ENCODE results near the gene SEC24C. TPM values are rescaled to one million over a fixed set of nuclear protein-coding genes. Genes with fewer than 3 reads are reported as not detected.

SEC24C gene
- total RNA-seq, 4 donors from 2014 or later: 47.5 to 65.1 (median 49.6) TPM

DNA sequence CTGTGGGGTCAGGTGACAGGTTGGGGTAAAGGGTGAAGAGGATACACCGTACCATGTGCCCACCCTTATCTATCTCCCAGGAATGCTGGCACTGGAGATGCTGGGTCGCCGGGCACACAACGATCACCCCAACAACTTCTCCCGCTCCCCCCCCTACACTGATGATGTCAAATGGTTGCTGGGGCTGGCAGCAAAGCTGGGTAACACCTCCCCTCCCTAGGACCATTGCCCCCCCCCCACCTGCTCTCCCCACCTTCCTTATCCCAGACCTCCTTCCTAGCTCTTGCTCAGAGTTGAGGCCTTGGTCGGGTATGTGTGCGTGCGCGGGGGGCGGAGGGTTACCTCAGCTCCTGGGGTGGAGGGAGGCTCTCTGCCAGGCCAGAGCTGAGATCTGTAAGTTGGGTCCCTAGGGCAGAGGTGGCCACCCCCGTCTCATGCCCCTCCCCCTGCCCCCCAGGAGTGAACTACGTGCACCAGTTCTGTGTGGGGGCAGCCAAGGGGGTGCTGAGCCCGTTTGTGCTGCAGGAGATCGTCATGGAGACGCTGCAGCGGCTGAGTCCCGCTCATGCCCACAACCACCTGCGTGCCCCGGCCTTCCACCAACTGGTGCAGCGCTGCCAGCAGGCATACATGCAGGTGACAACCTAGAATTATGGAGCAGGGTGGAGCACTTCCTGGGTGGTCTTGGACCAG, 56.5 kb downstream of the SEC24C start:
- ATAC-seq: no peak
- H3K27ac ChIP-seq: no peak overlapping the region
- H3K9me3 ChIP-seq: no peaks in the 10 kb centered on the region
- H3K27me3 ChIP-seq: no peaks in the 10 kb centered on the region
- no peak overlapping the region for H3K4me3 ChIP-seq
- no CpG with 5 or more reads among the region's 20 CpGs for WGBS, 2 donors (ENCODE audit: low coverage in 1 of 2)
- TF ChIP-seq, protein P1, sequence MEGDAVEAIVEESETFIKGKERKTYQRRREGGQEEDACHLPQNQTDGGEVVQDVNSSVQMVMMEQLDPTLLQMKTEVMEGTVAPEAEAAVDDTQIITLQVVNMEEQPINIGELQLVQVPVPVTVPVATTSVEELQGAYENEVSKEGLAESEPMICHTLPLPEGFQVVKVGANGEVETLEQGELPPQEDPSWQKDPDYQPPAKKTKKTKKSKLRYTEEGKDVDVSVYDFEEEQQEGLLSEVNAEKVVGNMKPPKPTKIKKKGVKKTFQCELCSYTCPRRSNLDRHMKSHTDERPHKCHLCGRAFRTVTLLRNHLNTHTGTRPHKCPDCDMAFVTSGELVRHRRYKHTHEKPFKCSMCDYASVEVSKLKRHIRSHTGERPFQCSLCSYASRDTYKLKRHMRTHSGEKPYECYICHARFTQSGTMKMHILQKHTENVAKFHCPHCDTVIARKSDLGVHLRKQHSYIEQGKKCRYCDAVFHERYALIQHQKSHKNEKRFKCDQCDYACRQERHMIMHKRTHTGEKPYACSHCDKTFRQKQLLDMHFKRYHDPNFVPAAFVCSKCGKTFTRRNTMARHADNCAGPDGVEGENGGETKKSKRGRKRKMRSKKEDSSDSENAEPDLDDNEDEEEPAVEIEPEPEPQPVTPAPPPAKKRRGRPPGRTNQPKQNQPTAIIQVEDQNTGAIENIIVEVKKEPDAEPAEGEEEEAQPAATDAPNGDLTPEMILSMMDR (IDR thresholded peaks at IDR 0.05): no peak
- peaks cover 0 to 100% of the 10 kb centered on the region in 2 donors for H3K36me3 ChIP-seq
- H3K4me1 ChIP-seq: no peaks in the 10 kb centered on the region

DNA sequence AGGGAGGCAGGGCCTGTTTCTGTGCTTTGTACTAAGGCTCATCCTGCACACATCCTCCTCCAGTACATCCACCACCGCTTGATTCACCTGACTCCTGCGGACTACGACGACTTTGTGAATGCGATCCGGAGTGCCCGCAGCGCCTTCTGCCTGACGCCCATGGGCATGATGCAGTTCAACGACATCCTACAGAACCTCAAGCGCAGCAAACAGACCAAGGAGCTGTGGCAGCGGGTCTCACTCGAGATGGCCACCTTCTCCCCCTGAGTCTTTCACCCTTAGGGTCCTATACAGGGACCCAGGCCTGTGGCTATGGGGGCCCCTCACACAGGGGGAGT, 57.0 kb downstream of the SEC24C start:
- Histone ChIP-seq H3K4me3 (no peak overlapping the region), H3K27me3 (no peaks in the 10 kb centered on the region), H3K27ac (no peak overlapping the region), H3K9me3 (no peaks in the 10 kb centered on the region), H3K4me1 (peaks cover 0 to 2% (median 0%) of the 10 kb centered on the region in 3 donors), H3K36me3 (peaks cover 0 to 100% of the 10 kb centered on the region in 2 donors)
- ATAC-seq: no peak
- WGBS, 2 donors (ENCODE audit: low coverage in 1 of 2): no CpG with 5 or more reads among the region's 13 CpGs
- TF ChIP-seq, protein P1 (IDR thresholded peaks at IDR 0.05): no peak
- TF ChIP-seq POLR2AphosphoS5 (IDR thresholded peaks at IDR 0.05) (no peak), POLR2A (IDR thresholded peaks at IDR 0.05) (no peak), EP300 (IDR thresholded peaks at IDR 0.05) (no peak)

DNA sequence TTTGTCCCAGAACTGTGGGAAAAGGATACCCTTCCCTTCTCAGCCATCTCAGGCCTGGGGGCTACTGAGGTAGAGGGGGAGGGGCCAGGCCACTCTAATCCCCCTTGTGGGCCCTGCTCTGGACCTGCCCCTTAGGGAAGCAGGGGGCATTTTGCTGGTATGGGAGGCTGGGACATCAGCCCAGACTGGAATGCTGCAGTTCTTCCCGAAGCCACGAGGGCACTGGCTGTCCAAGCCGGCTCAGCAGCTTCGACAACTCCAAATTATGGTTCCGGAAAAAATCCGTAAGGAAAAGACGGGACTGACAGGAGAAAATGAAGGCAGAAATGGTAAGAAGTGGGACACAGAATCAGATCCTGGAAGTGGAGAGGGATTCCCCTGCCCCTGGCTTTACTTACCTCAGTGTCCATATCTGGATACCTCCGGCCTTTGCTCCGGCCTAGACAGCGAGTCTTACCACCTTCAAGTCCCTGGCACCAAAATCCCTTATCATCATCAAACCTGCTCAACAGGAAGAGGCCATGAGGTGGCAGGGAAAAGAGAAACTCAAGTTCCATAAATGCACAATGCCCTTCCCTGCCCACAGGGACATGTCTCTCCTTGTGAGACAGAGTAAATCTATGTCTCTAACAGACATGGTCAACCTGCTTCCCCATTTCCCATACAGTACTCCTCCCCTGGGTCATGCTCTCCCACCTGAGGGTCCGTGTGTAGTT, 58.3 kb downstream of the SEC24C start:
- 78 to 79% methylated on average over 6 to 7 of the region's 11 CpGs for WGBS, 2 donors (ENCODE audit: low coverage in 1 of 2)
- peak; percentile 4 for TF ChIP-seq POLR2AphosphoS5 (IDR thresholded peaks at IDR 0.05)
- TF ChIP-seq, protein P1 (IDR thresholded peaks at IDR 0.05): no peak
- Histone ChIP-seq H3K27me3 (no peaks in the 10 kb centered on the region), H3K4me1 (peaks cover 0 to 14% (median 3%) of the 10 kb centered on the region in 3 donors), H3K9me3 (no peaks in the 10 kb centered on the region), H3K4me3 (no peak overlapping the region), H3K36me3 (peaks cover 0 to 100% of the 10 kb centered on the region in 2 donors), H3K27ac (no peak overlapping the region)
- no peak for ATAC-seq

DNA sequence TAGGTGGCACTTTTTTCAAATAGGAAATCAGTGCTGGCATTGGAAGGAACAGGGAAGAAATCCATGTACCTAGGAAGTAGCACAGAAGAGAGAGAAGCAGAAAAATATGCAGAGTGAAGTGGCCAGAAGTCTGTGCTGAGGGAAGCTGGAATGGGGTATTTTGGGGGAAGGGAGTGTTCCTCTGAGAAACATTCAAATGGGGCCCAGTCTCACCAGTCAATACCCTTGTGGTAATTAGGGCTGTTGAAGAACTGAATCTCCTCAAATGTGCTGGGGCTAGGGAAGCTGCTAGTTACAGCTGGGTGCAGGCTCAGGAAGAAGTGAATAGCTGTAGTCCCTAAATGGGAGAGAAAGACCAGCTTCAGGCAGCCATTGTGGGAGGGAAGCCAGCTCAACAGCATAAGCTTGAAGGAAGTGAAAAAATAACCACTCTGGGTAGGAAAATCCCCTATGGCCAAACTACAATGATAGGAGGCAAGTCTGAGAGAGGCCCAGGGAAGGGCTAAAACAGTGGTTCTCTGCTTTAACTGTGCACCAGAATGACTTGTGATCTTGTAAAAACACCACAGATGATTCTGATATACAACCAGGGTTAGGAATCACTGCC, 59.6 kb downstream of the SEC24C start:
- Histone ChIP-seq H3K4me3 (no peak overlapping the region), H3K4me1 (peaks cover 0 to 21% (median 3%) of the 10 kb centered on the region in 3 donors), H3K36me3 (peaks cover 0 to 98% of the 10 kb centered on the region in 2 donors), H3K27me3 (no peaks in the 10 kb centered on the region), H3K9me3 (no peaks in the 10 kb centered on the region), H3K27ac (peak overlapping the region in 1 of 4 donors; percentile 16)
- no peak for ATAC-seq
- TF ChIP-seq EP300 (IDR thresholded peaks at IDR 0.05) (no peak), POLR2AphosphoS5 (IDR thresholded peaks at IDR 0.05) (no peak), POLR2A (IDR thresholded peaks at IDR 0.05) (no peak)
- TF ChIP-seq, protein P1 (IDR thresholded peaks at IDR 0.05): no peak

All from gastroesophageal sphincter (tissue), 4 donors.